Stimulated activated CD8-positive, alpha-beta memory T cell treated with anti-CD3 and anti-CD28 coated beads, Interleukin-7, amount 100 ng/mL, for 48 hours (primary cell): ENCODE measurements around the gene TMEM9.

Experiments
- DNase-seq, 2 donors: peaks; one replicate each; pipeline ENCODE4 v3.0.0-alpha.2; 2020; ENCODE audit warnings: low read depth in 1 of 2; ENCODE audit errors: extremely low read depth in 1 of 2

Gene TMEM9

DNA sequence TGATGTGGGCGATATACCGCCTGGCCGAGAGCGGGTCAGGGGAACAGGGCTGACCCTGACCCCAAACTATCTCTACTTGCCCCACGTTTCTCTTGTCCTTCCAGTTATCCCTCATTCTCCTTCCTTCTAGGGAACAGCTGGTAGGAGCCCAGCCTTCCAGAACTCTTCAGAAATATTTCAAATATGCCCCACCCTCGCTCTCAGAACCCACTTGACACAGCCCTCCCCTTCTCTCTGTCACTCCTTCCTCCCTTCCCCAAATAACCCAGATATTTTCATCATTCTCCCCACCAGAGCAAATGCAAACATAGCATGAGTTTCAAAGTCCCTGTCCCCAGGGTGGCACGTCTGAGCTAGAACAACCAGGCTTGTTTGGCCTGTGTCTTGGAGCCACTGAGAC lies 43.1 kb downstream of the TMEM9 start:
- no peak for DNase-seq

GRCh38 chr1:201110616-201111015 lies 43.7 kb downstream of the TMEM9 start:
- no peak for DNase-seq

DNA sequence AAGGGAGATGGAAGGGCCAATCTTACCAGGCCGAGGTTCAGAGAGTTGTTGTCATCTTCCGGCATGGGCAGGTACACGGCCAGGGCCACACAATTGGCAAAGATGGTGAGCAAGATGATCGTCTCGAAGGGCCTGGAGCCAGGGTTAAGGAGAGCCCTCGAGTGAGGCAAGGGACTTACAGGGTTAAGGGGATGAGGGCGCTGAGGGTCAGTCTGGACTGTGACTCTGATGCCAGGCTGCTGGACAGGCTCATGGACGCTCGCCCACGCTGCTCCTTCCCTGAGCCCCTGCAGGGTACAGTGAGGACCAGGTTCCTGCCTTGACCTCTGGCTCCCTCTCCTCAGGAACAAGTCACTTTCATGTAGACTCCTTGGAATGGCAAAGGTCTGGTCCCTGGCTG lies 44.1 kb downstream of the TMEM9 start:
- no peak for DNase-seq

- no peak for DNase-seq
Measured at GRCh38 chr1:201109651-201110050, 44.6 kb downstream of the TMEM9 start.

- no peak for DNase-seq
Measured at GRCh38 chr1:201108614-201109013, 45.7 kb downstream of the TMEM9 start.

DNA sequence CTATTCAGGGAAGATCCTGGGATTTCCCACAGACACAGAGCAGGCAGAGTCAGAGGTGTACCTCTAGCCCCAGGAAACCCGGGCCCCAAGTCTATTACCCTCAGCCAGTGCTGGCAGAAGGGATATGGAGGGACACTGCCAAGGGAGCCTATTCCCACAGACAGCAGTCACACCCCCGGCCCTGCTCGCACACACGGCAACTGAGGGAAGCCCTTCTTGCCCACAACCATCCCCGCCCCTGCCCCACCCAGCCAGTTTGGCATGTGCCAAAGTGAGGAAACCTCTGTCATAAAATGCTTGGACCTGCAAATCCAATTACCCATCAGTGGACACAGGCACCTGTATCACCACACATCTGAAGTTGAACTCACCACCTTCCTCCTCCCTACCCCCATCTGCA lies 48.6 kb downstream of the TMEM9 start:
- DNase-seq = no peak

DNA sequence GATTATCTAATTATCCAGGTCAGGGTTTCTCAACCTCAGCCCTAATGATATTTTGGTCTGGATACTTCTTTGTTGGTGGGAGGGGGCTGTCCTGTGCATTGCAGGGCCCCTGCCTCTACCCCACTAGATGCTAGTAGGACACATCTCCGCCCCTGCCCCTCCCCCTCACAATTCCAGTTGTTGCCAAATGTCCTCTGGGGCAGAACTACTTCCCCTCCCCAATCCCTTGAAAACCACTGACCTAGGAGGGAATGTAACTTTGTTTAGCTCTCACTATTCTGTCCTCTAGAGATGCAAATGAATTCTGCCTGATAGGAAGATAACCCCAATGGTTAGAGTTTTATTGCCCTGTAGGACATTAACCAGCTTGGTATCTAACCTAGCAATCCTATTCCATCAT lies 50.1 kb downstream of the TMEM9 start:
- DNase-seq = no peak

GRCh38 chr1:201103666-201104065 lies 50.6 kb downstream of the TMEM9 start:
- no peak for DNase-seq

DNA sequence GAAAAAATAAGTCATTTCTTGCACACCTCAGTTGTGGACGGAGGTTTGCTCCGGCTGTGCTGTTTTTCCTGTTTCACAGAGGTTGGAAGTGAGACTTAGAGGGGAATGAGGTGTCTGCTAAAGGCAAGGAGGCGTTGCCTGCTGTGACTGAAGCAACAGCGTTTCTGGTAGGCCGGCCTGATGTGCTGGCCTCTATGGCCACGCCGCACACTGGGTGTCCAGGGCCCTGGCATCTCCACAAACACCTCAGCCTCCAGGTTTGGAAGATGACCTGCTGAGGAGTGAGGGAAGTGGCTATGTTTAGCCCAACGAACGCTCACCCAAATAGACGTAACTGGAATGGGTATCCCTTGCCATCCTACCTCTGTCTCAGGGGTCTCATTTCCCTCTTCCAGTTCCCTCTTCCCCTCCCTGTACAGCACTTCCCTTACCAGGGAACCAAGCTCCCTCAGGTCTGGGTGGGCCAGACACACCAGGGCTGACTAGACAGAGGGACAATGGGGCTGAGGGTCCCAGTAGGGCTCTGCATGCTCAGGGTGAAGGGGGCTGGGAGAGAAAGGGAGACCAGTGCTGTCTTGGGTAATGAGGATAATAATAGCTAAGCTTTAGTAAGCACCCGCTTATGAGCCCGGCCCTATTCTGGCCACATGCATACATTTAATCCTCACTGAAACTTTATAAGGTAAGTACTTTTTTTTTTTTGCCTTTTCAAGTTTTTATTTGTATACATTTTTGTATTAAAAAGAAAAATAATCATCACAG lies 53.9 kb downstream of the TMEM9 start:
- DNase-seq = no peak

DNA sequence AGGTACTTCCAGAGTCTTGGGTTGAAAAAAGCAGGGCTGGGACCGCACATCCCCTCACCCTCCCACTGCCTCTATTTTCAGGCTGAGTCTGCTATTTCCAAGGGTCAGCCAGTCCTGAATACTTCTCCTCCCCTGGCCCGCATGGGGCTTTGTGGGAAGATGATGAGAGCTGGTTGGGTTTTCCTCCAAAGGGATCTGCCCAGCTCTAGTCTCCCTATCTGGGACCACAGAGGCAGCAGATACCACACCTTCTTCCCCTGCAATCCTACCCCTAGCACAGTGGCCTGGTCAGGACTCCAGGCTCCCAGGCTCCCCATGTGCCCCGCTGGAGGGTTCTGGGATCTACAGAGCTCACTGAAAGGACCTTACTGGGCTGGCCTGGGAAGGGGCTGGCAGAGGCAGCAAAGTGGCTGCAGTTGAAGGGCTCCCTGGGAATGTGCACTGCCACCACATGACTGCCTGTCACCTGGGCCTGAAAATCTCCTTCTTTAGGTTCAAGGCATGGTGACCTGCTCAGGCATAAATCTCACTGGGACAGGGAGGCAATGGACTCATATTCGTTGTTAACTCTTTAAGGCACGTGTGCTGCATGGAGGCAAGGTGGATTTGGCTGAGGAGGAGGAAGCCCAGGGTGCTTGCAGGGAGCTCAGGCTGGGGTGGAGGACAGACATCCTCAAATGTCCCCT lies 55.1 kb downstream of the TMEM9 start:
- no peak for DNase-seq

DNA sequence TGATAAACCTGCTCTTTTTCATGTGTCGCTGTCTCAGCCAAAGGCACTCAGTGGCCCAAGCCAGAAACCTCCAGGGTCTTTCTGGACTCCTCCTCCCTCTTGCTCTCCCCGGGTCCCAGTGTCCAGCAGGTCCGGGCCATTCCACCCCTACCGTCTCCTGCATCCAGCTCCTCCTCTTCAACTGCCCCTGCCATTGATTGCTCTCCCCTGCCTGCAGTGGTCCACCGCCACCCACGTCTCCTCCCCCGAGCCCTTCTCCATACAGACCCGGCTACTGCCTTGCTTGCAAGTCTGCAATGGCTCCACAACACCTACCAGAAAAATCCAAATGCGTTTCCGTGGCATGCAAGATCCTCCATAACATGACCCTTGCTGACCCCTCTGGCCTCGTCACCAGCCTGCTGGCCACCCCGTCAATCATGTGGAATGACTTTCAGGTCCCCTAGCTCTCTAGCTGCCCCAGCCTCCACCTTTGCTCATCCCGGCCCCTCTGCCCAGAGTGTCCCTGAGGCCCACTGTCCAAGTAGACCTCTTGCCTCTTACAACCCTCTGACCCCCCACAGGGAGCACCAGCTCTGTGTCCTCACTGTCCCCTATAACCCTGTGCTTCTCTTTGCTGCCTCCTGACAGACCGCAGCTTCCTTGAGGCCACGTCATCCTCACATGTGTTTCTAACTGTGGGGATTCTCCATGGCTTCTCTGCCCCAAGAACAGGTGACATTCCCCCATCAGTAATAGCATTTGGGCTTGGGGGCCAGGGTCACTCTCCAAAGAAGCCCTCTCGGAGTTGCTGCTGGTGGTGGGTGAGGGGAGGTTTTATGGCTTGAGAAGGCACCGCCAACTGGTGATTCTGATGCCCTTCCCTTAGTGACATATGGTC lies 57.1 kb downstream of the TMEM9 start:
- DNase-seq = no peak

DNA sequence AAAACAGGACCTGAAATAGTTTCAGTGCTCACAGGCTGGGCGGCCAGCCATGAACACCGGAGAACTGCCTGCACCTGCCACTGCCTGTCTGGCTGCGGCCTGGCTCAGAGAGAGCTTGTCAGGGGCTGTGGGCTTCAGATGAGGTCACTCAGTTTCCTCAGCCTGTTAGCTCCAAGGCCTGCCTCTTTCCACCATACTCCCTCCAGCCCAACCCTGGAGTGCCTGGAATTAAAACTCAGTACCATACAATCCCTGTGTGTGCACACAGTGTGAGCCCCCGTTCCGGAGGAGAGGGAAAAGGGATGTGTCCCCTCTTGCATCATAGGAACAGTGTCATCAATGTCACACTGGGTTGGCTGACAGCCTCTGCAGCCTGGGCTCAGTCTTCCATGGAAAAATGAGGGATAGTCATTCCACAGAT lies 58.2 kb downstream of the TMEM9 start:
- DNase-seq = no peak

DNA sequence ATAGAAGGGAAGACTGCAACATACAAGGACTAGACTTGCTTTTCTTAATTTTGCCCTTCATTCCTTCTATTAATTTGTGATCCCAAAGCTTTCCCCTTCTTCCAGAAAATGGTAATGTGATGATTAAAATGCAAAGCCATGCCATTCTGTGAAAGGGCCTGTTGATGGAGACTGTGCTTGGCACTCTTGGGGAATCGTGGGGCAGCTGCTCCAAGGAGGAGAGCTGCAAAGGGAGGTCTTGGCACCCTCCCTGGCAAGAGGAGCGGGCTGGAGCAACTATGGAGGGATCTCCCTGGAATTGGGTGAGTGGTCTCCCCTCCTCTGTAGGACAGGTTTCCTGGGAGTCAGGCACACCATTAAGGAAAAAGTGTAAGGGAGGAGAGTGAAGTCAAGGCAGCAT lies 58.7 kb downstream of the TMEM9 start:
- no peak for DNase-seq

- DNase-seq = no peak
Measured at GRCh38 chr1:201094832-201095231, 59.4 kb downstream of the TMEM9 start.

DNA sequence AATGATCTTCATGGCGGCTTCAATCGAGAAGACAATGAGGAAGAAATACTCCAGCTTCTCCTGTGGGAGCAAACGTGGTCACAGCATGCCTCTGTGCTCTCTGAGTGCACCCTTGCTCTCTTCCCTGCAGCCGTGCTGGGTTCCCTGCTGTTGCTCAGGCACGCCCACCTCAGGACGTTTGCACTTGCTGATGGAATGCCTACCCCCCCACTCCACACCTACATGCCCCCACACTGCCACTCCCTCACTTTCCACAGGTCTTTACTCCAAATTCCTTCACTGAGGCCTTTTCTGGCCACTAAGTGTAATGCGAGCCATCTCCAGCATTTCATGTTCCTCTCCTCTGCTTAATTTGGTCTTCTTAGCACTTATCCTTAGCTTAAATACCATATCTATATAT lies 60.3 kb downstream of the TMEM9 start:
- no peak for DNase-seq

DNA sequence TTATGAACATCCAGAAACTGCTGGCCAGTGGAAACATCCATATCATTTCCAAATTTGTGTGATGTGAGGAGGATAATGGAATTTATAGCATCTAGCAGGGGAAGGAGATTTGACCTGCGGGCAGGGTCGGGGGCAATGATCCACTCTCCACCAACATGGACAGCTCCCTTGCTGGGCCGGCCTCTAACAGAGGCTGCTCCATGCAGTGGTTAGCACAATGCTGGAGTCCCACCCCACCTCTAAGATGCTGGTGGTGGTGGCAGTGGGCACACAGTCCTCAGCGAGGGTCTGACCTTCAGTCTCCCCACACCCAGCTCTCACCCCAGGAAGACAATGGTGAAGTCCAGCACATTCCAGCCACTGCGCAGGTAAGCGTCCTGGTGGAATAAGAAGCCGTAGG lies 60.7 kb downstream of the TMEM9 start:
- DNase-seq = no peak

GRCh38 chr1:201092738-201093137 lies 61.5 kb downstream of the TMEM9 start:
- no peak for DNase-seq

- DNase-seq = no peak
Measured at GRCh38 chr1:201091256-201091655, 63.0 kb downstream of the TMEM9 start.

- no peak for DNase-seq
Measured at GRCh38 chr1:201090541-201090940, 63.7 kb downstream of the TMEM9 start.

GRCh38 chr1:201089596-201089995 lies 64.7 kb downstream of the TMEM9 start:
- no peak for DNase-seq

GRCh38 chr1:201088901-201089525 lies 65.3 kb downstream of the TMEM9 start:
- DNase-seq = no peak
